PC-9 (cell line): ENCODE results near the gene YBX1.

Source experiments
- CTCF ChIP-seq: fragments of 200-600 bp; sonication (generic); conservative IDR thresholded peaks from 2 replicates; pipeline ENCODE4 v1.6.1; 2017; ENCODE audit warnings: mixed run types, antibody characterized with exemption, mild to moderate bottlenecking, moderate library complexity
- EZH2 ChIP-seq: fragments of 200-600 bp; sonication (generic); IDR thresholded peaks from 2 replicates; pipeline ENCODE4 v1.8.0; 2017; ENCODE audit warnings: antibody characterized with exemption, low read depth

- no peak for TF ChIP-seq CTCF
- TF ChIP-seq EZH2 = no peak
These were observed 7.7 kb downstream of the YBX1 start for GRCh38 chr1:42689912-42690311.
